HL-60 (cell line): ENCODE measurements around the gene HSFX2.

Source experiments
- DNase-seq, 2 experiments: peaks; one replicate each; pipeline ENCODE4 v3.0.0-alpha.2; 2010 to 2020; ENCODE audit warnings: low read depth in 1 of 2, low spot score in 1 of 2
- H3K27ac ChIP-seq: fragments of 250-450 bp; sonication (Bioruptor Pico); replicated peaks from 2 replicates; pipeline ENCODE4 v1.5.1; 2020; ENCODE audit warnings: mild to moderate bottlenecking, moderate library complexity
- H3K27me3 ChIP-seq: fragments of 250-450 bp; sonication (Bioruptor Pico); 2 replicates; pipeline ENCODE4 v1.5.1; 2021; ENCODE audit warnings: mild to moderate bottlenecking, moderate library complexity; ENCODE audit not compliant: insufficient read depth, poor library complexity, severe bottlenecking
- H3K4me3 ChIP-seq: replicated peaks from 2 replicates; pipeline ENCODE4 v1.5.1; 2011; ENCODE audit warnings: mild to moderate bottlenecking, control low read depth, low read length; ENCODE audit not compliant: insufficient read depth
- GABPA ChIP-seq: IDR thresholded peaks from 2 replicates; pipeline ENCODE4 v1.6.1; 2012; ENCODE audit warnings: low read depth
- POLR2AphosphoS5 ChIP-seq: IDR thresholded peaks from 2 replicates; pipeline ENCODE4 v1.6.1; 2012; ENCODE audit warnings: low read depth
- SPI1 ChIP-seq: IDR thresholded peaks from 2 replicates; pipeline ENCODE4 v1.6.1; 2012; ENCODE audit warnings: low read depth, mild to moderate bottlenecking, borderline replicate concordance
- TF ChIP-seq, protein P1 (sequence below): IDR thresholded peaks from one replicate; pipeline ENCODE4 v1.5.1; 2011; ENCODE audit warnings: low read length, control low read depth, inconsistent platforms; ENCODE audit not compliant: insufficient read depth
- TF ChIP-seq, protein P2 (sequence below): IDR thresholded peaks from 2 replicates; pipeline ENCODE4 v1.6.1; 2012; ENCODE audit warnings: low read depth; ENCODE audit not compliant: insufficient replicate concordance

HSFX2 gene

DNA sequence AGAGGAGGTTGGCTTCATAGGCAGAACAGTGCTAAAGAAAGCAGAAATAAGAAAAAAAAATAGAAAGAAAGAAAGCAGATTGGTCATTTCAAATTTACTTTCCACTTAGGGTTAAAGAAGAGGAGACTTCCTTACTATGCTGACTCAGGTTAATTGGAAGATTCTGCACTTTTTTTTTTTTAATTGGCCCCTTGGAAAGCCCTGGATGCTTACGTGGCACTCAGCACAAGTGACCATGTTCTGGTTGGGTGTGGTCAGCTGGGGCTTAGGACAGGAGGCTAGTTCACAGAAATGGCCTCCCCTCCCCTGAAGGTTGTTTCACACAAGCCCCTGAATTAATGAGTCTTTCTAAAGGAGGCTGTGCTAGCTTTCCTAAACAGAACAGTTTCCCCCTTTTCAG lies 22.4 kb downstream of the HSFX2 start:
- Histone ChIP-seq H3K4me3 (no peak overlapping the region), H3K27ac (no peak overlapping the region), H3K27me3 (no peaks in the 10 kb centered on the region)
- no peak for DNase-seq
- TF ChIP-seq SPI1 = no peak
- no peak for TF ChIP-seq POLR2AphosphoS5
- no peak for TF ChIP-seq GABPA
- TF ChIP-seq, protein P1, sequence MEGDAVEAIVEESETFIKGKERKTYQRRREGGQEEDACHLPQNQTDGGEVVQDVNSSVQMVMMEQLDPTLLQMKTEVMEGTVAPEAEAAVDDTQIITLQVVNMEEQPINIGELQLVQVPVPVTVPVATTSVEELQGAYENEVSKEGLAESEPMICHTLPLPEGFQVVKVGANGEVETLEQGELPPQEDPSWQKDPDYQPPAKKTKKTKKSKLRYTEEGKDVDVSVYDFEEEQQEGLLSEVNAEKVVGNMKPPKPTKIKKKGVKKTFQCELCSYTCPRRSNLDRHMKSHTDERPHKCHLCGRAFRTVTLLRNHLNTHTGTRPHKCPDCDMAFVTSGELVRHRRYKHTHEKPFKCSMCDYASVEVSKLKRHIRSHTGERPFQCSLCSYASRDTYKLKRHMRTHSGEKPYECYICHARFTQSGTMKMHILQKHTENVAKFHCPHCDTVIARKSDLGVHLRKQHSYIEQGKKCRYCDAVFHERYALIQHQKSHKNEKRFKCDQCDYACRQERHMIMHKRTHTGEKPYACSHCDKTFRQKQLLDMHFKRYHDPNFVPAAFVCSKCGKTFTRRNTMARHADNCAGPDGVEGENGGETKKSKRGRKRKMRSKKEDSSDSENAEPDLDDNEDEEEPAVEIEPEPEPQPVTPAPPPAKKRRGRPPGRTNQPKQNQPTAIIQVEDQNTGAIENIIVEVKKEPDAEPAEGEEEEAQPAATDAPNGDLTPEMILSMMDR = no peak
- TF ChIP-seq, protein P2, sequence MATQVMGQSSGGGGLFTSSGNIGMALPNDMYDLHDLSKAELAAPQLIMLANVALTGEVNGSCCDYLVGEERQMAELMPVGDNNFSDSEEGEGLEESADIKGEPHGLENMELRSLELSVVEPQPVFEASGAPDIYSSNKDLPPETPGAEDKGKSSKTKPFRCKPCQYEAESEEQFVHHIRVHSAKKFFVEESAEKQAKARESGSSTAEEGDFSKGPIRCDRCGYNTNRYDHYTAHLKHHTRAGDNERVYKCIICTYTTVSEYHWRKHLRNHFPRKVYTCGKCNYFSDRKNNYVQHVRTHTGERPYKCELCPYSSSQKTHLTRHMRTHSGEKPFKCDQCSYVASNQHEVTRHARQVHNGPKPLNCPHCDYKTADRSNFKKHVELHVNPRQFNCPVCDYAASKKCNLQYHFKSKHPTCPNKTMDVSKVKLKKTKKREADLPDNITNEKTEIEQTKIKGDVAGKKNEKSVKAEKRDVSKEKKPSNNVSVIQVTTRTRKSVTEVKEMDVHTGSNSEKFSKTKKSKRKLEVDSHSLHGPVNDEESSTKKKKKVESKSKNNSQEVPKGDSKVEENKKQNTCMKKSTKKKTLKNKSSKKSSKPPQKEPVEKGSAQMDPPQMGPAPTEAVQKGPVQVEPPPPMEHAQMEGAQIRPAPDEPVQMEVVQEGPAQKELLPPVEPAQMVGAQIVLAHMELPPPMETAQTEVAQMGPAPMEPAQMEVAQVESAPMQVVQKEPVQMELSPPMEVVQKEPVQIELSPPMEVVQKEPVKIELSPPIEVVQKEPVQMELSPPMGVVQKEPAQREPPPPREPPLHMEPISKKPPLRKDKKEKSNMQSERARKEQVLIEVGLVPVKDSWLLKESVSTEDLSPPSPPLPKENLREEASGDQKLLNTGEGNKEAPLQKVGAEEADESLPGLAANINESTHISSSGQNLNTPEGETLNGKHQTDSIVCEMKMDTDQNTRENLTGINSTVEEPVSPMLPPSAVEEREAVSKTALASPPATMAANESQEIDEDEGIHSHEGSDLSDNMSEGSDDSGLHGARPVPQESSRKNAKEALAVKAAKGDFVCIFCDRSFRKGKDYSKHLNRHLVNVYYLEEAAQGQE = no peak

DNA sequence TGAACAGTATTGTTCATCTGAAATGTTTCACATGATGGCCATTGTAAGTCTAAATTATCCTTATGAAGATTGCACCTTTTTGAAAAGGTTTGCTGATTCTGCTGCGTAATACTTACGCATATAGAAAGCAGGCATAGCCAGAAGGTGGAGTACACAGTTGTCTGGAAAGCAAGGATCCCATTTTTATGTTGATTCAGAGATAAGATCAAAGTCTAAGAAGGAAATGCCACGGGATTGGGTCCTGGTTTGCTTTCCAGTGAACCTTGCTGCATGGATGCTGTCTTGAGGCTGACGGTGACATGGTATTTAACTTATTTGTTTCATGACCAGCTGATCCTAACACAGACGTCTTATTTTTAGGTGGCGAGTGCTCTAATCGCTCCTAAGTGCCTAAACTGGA lies 23.3 kb downstream of the HSFX2 start:
- Histone ChIP-seq H3K4me3 (no peak overlapping the region), H3K27me3 (no peaks in the 10 kb centered on the region), H3K27ac (no peak overlapping the region)
- no peak for DNase-seq
- TF ChIP-seq, protein P2 = no peak
- no peak for TF ChIP-seq POLR2AphosphoS5
- no peak for TF ChIP-seq GABPA
- TF ChIP-seq, protein P1 = no peak
- TF ChIP-seq SPI1 = no peak

DNA sequence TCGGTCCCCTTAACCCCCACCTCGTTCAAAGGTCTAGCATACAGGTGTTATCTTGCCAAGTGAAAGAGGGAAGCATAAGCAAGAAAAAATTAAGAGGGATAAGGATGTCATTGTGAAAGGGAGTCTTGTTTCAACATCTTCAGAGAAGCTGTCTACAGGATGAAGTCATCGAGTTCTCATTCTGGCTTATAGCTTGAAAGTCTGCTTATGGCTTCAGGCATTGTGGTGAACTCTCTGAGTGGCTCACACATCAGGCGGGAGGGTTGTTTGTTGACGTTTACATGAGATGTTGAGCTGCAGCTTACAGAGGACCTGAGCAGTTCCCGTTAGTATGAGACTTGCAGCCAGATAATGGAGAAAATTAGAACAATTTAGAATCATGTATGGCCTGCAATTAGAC lies 24.4 kb downstream of the HSFX2 start:
- no peak overlapping the region for H3K27ac ChIP-seq
- no peak for DNase-seq
- no peaks in the 10 kb centered on the region for H3K27me3 ChIP-seq
- TF ChIP-seq, protein P2 = no peak
- TF ChIP-seq SPI1 = no peak
- no peak for TF ChIP-seq GABPA
- TF ChIP-seq, protein P1 = no peak
- TF ChIP-seq POLR2AphosphoS5 = no peak
- no peak overlapping the region for H3K4me3 ChIP-seq
